Muscle of back (tissue), 10 donors: ENCODE measurements around the gene APMAP. TPM values are rescaled to one million over a fixed set of nuclear protein-coding genes. Genes with fewer than 3 reads are reported as not detected.

Experiments
- polyA plus RNA-seq, 10 donors: library from polyadenylated mRNA; unstranded; fragments of 120-200 nt; gene quantifications; one replicate each; pipeline ENCODE4 v1.2.1, GENCODE V29; 2013; ENCODE audit not compliant: insufficient read length in 10 of 10

The APMAP gene
- polyA plus RNA-seq, 10 donors = 45.0 to 66.0 (median 52.9) TPM

Other genes with a start within 250 kb of the APMAP start
- 1 to 10 TPM in 1 of 10 donors, under 1 TPM in 8, not detected in 1; 0.28 to 2.1 (median 0.50) TPM for gene CST7, start 43.5 kb downstream of the APMAP start, polyA plus RNA-seq
- 10 to 100 TPM; 16.3 to 30.2 (median 18.9) TPM for gene ACSS1, start 65.4 kb upstream of the APMAP start, polyA plus RNA-seq
- under 1 TPM in 1 of 10 donors, not detected in 9; 0.12 TPM for gene VSX1, start 89.4 kb upstream of the APMAP start, polyA plus RNA-seq
- gene ENTPD6, start 203.0 kb upstream of the APMAP start, polyA plus RNA-seq = 10 to 100 TPM; 26.3 to 42.5 (median 33.8) TPM